ENCODE measurements around the gene SUMO3.

SUMO3 gene

GRCh38 chr21:44762221-44763049 is 55.4 kb downstream of the SUMO3 start:
- no peak for DNase-seq (ENCODE audit: low read depth in 2 of 2, low spot score in 1 of 2)

- no peak for DNase-seq (ENCODE audit: low read depth in 2 of 2, low spot score in 1 of 2)
Observed at GRCh38 chr21:44761747-44762208, 56.1 kb downstream of the SUMO3 start.

- no peak for DNase-seq (ENCODE audit: low read depth in 2 of 2, low spot score in 1 of 2)
Observed at GRCh38 chr21:44761011-44761729, 56.7 kb downstream of the SUMO3 start.

GRCh38 chr21:44760376-44760775 is 57.5 kb downstream of the SUMO3 start:
- no peak for DNase-seq (ENCODE audit: low read depth in 2 of 2, low spot score in 1 of 2)

GRCh38 chr21:44759628-44760285 is 58.1 kb downstream of the SUMO3 start:
- no peak for DNase-seq (ENCODE audit: low read depth in 2 of 2, low spot score in 1 of 2)

- DNase-seq (ENCODE audit: low read depth in 2 of 2, low spot score in 1 of 2): no peak
Observed at GRCh38 chr21:44758781-44759627, 58.9 kb downstream of the SUMO3 start.

- no peak for DNase-seq (ENCODE audit: low read depth in 2 of 2, low spot score in 1 of 2)
Observed at GRCh38 chr21:44758141-44758561, 59.7 kb downstream of the SUMO3 start.

- no peak for DNase-seq (ENCODE audit: low read depth in 2 of 2, low spot score in 1 of 2)
Observed at GRCh38 chr21:44757731-44758130, 60.1 kb downstream of the SUMO3 start.

- no peak for DNase-seq (ENCODE audit: low read depth in 2 of 2, low spot score in 1 of 2)
Observed at GRCh38 chr21:44756423-44757185, 61.3 kb downstream of the SUMO3 start.
